Spleen (tissue), 11 donors: ENCODE data around the gene ZNF598. TPM values are rescaled to one million over a fixed set of nuclear protein-coding genes. Genes with fewer than 3 reads are reported as not detected.

Source experiments
- DNase-seq: peaks from one replicate; pipeline ENCODE4 v3.0.0-alpha.2; 2020
- H3K27ac ChIP-seq, 8 donors: fragments of 200-600 bp; sonication (generic) in 7 of 8; 1 replicate in 4 of 8; 2 replicates in 4 of 8; pipeline versions ENCODE4 v1.5.0 to v1.8.0; 2016 to 2021; ENCODE audit warnings: inconsistent platforms in 4 of 8, mild to moderate bottlenecking in 4 of 8, moderate library complexity in 1 of 8
- H3K27me3 ChIP-seq, 7 donors: fragments of 200-600 bp; sonication (generic) in 6 of 7; replicated peaks in 1 of 7; 1 replicate in 4 of 7; 2 replicates in 3 of 7; pipeline versions ENCODE4 v1.5.0 to v1.8.0; 2016 to 2021; ENCODE audit warnings: inconsistent platforms in 3 of 7, mild to moderate bottlenecking in 1 of 7
- H3K36me3 ChIP-seq, 6 donors: fragments of 200-600 bp; sonication (generic) in 5 of 6; 1 replicate in 4 of 6; 2 replicates in 2 of 6; pipeline versions ENCODE4 v1.5.0 to v1.8.0; 2016 to 2021; ENCODE audit warnings: inconsistent platforms in 2 of 6
- H3K4me1 ChIP-seq, 6 donors: fragments of 200-600 bp; sonication (generic) in 5 of 6; 1 replicate in 3 of 6; 2 replicates in 3 of 6; pipeline versions ENCODE4 v1.5.0 to v1.8.0; 2016 to 2021; ENCODE audit warnings: inconsistent platforms in 3 of 6
- H3K4me3 ChIP-seq, 8 donors: fragments of 200-600 bp; sonication (generic) in 7 of 8; 1 replicate in 4 of 8; 2 replicates in 4 of 8; pipeline versions ENCODE4 v1.5.0 to v1.8.0; 2016 to 2021; ENCODE audit warnings: inconsistent platforms in 4 of 8, mild to moderate bottlenecking in 4 of 8, moderate library complexity in 2 of 8
- H3K9me3 ChIP-seq, 8 donors: fragments of 200-600 bp; sonication (generic) in 7 of 8; 1 replicate in 4 of 8; 2 replicates in 4 of 8; pipeline versions ENCODE4 v1.5.0 to v1.8.0; 2016 to 2021; ENCODE audit warnings: inconsistent platforms in 4 of 8
- CTCF ChIP-seq, 11 experiments: fragments of 200-600 bp in 7 of 11; fragments of 450-650 bp in 4 of 11; sonication (generic) in 4 of 11; IDR thresholded peaks in 8 of 11; conservative IDR thresholded peaks in 3 of 11; 1 replicate in 7 of 11; 2 replicates in 4 of 11; pipeline versions ENCODE4 v1.4.0 to v1.8.0; 2016 to 2021; ENCODE audit warnings: antibody characterized with exemption in 11 of 11, inconsistent platforms in 4 of 11, mild to moderate bottlenecking in 1 of 11
- POLR2A ChIP-seq, 3 donors: fragments of 450-650 bp; IDR thresholded peaks; one replicate each; pipeline ENCODE4 v1.5.1; 2017; ENCODE audit warnings: antibody characterized with exemption in 3 of 3, mild to moderate bottlenecking in 1 of 3
- POLR2AphosphoS5 ChIP-seq, 3 donors: sonication (generic); formaldehyde crosslinking; IDR thresholded peaks; one replicate each; pipeline ENCODE4 v1.5.1; 2017; ENCODE audit warnings: antibody characterized with exemption in 3 of 3
- WGBS, 5 donors: extraction: QIAGEN DNeasy Blood & Tissue Kit in 3 of 5; methylation state at CpG; one replicate each; pipeline versions ENCODE4 v1.1.5 to v1.1.7; 2013 to 2018; 5-methylcytosine and 5-hydroxymethylcytosine counted together
- intact Hi-C: fragments of 100-400 bp; cut with DNase I; formaldehyde crosslinking; loops from one replicate; pipeline ENCODE4 v1.15.0; 2023; ENCODE audit warnings: low total_unique reads
- polyA plus RNA-seq, 3 donors: library from polyadenylated mRNA; stranded (reverse); fragments of 200-250 nt; gene quantifications; one replicate each; pipeline ENCODE4 v1.2.1, GENCODE V29; 2013
- total RNA-seq, 7 donors: library from RNA; depleted of rRNA in 3 of 7; stranded (reverse); fragments of >200 nt in 3 of 7; fragmentation: NEBNext Ultra II Directional in 4 of 7; extraction: Animal tissue kit (Norgen Biotek cat#: 25700) in 4 of 7; gene quantifications; one replicate each; pipeline versions ENCODE4 v1.1.0 to v1.2.1, GENCODE V29; 2016 to 2021
- donor health status: healthy with polysubstance abuse.
- donor health status: DM: no; HTN: no; CAD: no; lungs with moderate emphysema.
- donor health status: DM: no; HTN: no; CAD: no.
- donor health status: Bipolar disorder and iron deficiency.
- donor health status: healthy.
- donor health status: DM: no; HTN: no; CAD: no.
- donor health status: DM: yes; HTN: yes; CAD: no.

Gene ZNF598
- total and polyA plus RNA-seq, 10 donors, result 21.8 to 56.2 (median 42.0) TPM

- H3K27me3 ChIP-seq, result no peaks in the 10 kb centered on the region
- peak; percentile 82 for DNase-seq
- TF ChIP-seq CTCF (IDR thresholded peaks at IDR 0.05 in 8 of 11, conservative IDR thresholded peaks at IDR 0.05 in 3 of 11) (no peak), POLR2AphosphoS5 (IDR thresholded peaks at IDR 0.05) (no peak), POLR2A (IDR thresholded peaks at IDR 0.05) (no peak)
- WGBS, 5 donors, result 1 to 5% (median 2%) methylated on average over 16 to 23 of the region's 23 CpGs
- H3K36me3 ChIP-seq, result peaks cover 0 to 20% (median 0%) of the 10 kb centered on the region in 6 donors
- intact Hi-C loops, result no loop called here
- peaks cover 50 to 66% (median 64%) of the 10 kb centered on the region in 6 donors for H3K4me1 ChIP-seq
- H3K4me3 ChIP-seq, result peak overlapping the region; percentile 50 to 97 (median 88)
- no peaks in the 10 kb centered on the region for H3K9me3 ChIP-seq
- peak overlapping the region; percentile 78 to 95 (median 91) for H3K27ac ChIP-seq
Observed at GRCh38 chr16:2008631-2009163, 924 bp downstream of the ZNF598 start.

GRCh38 chr16:2008009-2008526, 1.6 kb downstream of the ZNF598 start:
- WGBS, 5 donors, result 12 to 26% (median 16%) methylated on average over 15 of the region's 15 CpGs
- peak; percentile 79 for DNase-seq
- no peaks in the 10 kb centered on the region for H3K9me3 ChIP-seq
- H3K4me3 ChIP-seq, result peak overlapping the region; percentile 50 to 97 (median 88)
- H3K36me3 ChIP-seq, result peaks cover 2 to 24% (median 5%) of the 10 kb centered on the region in 6 donors
- H3K27me3 ChIP-seq, result no peaks in the 10 kb centered on the region
- intact Hi-C loops, result no loop called here
- H3K4me1 ChIP-seq, result peaks cover 54 to 73% (median 69%) of the 10 kb centered on the region in 6 donors
- H3K27ac ChIP-seq, result peak overlapping the region in 7 of 8 donors; percentile 88 to 95 (median 93)
- TF ChIP-seq POLR2A (IDR thresholded peaks at IDR 0.05), result no peak
- peak in 2 of 3 donors; percentile 38 to 48 for TF ChIP-seq POLR2AphosphoS5 (IDR thresholded peaks at IDR 0.05)
- no peak for TF ChIP-seq CTCF (IDR thresholded peaks at IDR 0.05 in 8 of 11, conservative IDR thresholded peaks at IDR 0.05 in 3 of 11)

- Histone ChIP-seq H3K36me3 (peaks cover 5 to 32% (median 13%) of the 10 kb centered on the region in 6 donors), H3K4me3 (peak overlapping the region in 5 of 8 donors; percentile 69 to 97 (median 90)), H3K9me3 (no peaks in the 10 kb centered on the region), H3K27ac (peak overlapping the region in 5 of 8 donors; percentile 89 to 95 (median 94)), H3K27me3 (no peaks in the 10 kb centered on the region), H3K4me1 (peaks cover 54 to 76% (median 69%) of the 10 kb centered on the region in 6 donors)
- WGBS, 5 donors, result 62 to 77% (median 75%) methylated on average over 12 to 16 of the region's 16 CpGs
- intact Hi-C loops, result no loop called here
- TF ChIP-seq POLR2A (IDR thresholded peaks at IDR 0.05), result no peak
- TF ChIP-seq POLR2AphosphoS5 (IDR thresholded peaks at IDR 0.05), result no peak
- no peak for TF ChIP-seq CTCF (IDR thresholded peaks at IDR 0.05 in 8 of 11, conservative IDR thresholded peaks at IDR 0.05 in 3 of 11)
- DNase-seq, result peak; percentile 74
Observed at GRCh38 chr16:2007081-2007836, 2.4 kb downstream of the ZNF598 start.

GRCh38 chr16:2006317-2006716, 3.3 kb downstream of the ZNF598 start:
- Histone ChIP-seq H3K4me1 (peaks cover 54 to 76% (median 69%) of the 10 kb centered on the region in 6 donors), H3K27me3 (no peaks in the 10 kb centered on the region), H3K27ac (peak overlapping the region in 5 of 8 donors; percentile 23 to 95 (median 93)), H3K4me3 (no peak overlapping the region), H3K9me3 (no peaks in the 10 kb centered on the region), H3K36me3 (peaks cover 5 to 42% (median 22%) of the 10 kb centered on the region in 6 donors)
- peak; percentile 65 for DNase-seq
- WGBS, 5 donors, result 83 to 97% (median 89%) methylated on average over 8 of the region's 8 CpGs
- no peak for TF ChIP-seq POLR2AphosphoS5 (IDR thresholded peaks at IDR 0.05)
- TF ChIP-seq CTCF (IDR thresholded peaks at IDR 0.05 in 8 of 11, conservative IDR thresholded peaks at IDR 0.05 in 3 of 11), result no peak
- TF ChIP-seq POLR2A (IDR thresholded peaks at IDR 0.05), result no peak
- intact Hi-C loops, result no loop called here
